ENCODE measurements around the gene ZNF576.
"Not testable (repeated sequence)": the region's sequence is repeated elsewhere in the genome, so short reads cannot be mapped to it uniquely, and the experiment has no call there.

The ZNF576 gene

GRCh38 chr19:43595999-43596841 lies at the start of gene ZNF576, which contains the start of gene IRGQ:
Gene ZNF576, plus strand, starts transcription at chr19:43596595. Its CDS starts 514 bp downstream, at chr19:43597109.
Gene IRGQ, minus strand, starts transcription at chr19:43596134. Its CDS starts 796 bp downstream, at chr19:43595338.
- DNase-seq = peak; percentile 99

- not testable (repeated sequence) for DNase-seq
These were observed 48.5 kb upstream of the ZNF576 start for GRCh38 chr19:43547926-43548325.

GRCh38 chr19:43548706-43549105 lies 47.7 kb upstream of the ZNF576 start:
- DNase-seq = no peak

- DNase-seq = no peak
These were observed 44.8 kb upstream of the ZNF576 start for GRCh38 chr19:43551399-43552197.

GRCh38 chr19:43552198-43552450 lies 44.3 kb upstream of the ZNF576 start:
- DNase-seq = no peak

GRCh38 chr19:43552616-43553015 lies 43.8 kb upstream of the ZNF576 start:
- DNase-seq = peak; percentile 71 to 86

GRCh38 chr19:43553656-43554055 lies 42.7 kb upstream of the ZNF576 start:
- peak; percentile 60 to 64 for DNase-seq

GRCh38 chr19:43554317-43554895 lies 42.0 kb upstream of the ZNF576 start:
- no peak for DNase-seq

- peak; percentile 30 to 61 for DNase-seq
These were observed 41.1 kb upstream of the ZNF576 start for GRCh38 chr19:43555185-43555770.

- no peak for DNase-seq
These were observed 35.7 kb upstream of the ZNF576 start for GRCh38 chr19:43560687-43561086.

GRCh38 chr19:43561139-43561970 lies 35.0 kb upstream of the ZNF576 start:
- DNase-seq = no peak

- no peak for DNase-seq
These were observed 34.1 kb upstream of the ZNF576 start for GRCh38 chr19:43562226-43562697.

- DNase-seq = no peak
These were observed 33.6 kb upstream of the ZNF576 start for GRCh38 chr19:43562698-43563241.

GRCh38 chr19:43563816-43564457 lies 32.5 kb upstream of the ZNF576 start:
- DNase-seq = peak; percentile 53 to 72

GRCh38 chr19:43564800-43565199 lies 31.6 kb upstream of the ZNF576 start:
- DNase-seq = peak in 1 of 2 experiments; percentile 45

GRCh38 chr19:43569657-43570056 lies 26.7 kb upstream of the ZNF576 start:
- DNase-seq = no peak

GRCh38 chr19:43570174-43570791 lies 26.1 kb upstream of the ZNF576 start:
- peak in 1 of 2 experiments; percentile 60 for DNase-seq

- no peak for DNase-seq
These were observed 24.2 kb upstream of the ZNF576 start for GRCh38 chr19:43572171-43572588.

- DNase-seq = no peak
These were observed 21.8 kb upstream of the ZNF576 start for GRCh38 chr19:43574424-43575155.
